ENCODE data around the gene PGAM2.

Gene PGAM2

DNA sequence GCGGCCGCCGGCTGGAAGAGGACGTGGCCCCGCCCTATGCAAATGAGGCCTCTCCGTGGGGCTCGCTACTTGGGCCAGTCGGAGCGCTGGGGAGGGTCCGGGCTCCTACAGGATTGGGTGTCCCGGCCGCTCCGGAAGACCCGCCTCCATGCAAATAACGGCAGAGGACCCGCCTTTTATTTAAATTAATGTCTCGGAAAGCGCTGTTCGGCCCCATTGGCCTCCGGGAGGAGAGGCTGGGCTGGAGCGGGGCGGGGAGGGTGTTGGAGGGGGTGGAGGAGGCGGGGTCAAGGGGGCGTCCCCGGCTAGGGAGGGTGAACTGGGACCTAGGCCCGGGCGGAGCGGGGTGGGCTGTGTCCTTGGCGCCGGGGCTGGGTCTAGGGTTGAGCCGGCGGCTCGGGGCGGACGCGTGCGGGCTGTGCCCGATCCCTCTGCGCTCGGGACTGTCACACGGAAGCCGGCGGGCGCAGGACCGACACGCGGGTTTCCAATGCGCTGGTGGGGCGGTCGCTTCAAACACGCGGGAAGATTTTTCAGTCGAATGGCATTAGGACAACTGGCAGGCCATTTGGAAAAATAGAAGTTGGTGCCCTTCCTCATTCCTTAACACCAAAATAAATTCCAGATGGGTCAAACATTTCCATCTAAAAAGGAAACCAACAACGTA, 17.3 kb upstream of the PGAM2 start:
- peak; percentile 99 for DNase-seq

DNA sequence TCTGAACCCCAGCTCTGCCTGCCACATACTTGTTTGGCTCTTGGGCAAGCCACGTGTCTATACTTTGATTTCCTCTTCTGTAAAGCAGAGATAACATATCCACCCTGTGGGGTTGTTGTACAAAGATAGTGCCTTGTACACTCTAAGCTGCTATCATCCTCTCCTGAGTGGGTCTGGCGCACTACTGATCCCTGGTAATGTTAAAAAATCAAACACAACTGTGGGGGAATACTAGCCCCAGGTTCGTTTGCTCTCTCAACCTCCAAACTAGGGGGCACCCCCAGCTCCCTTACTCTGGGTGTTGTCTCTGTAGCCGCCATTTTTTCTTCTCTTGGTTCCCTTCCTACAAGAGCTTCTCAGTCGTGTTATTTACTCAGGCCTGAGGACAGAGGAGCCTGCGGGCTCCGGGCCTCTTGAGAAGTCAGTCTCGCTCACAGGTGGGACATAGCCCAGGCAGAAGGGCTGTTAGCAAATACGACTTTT, 15.9 kb upstream of the PGAM2 start:
- no peak for DNase-seq

DNA sequence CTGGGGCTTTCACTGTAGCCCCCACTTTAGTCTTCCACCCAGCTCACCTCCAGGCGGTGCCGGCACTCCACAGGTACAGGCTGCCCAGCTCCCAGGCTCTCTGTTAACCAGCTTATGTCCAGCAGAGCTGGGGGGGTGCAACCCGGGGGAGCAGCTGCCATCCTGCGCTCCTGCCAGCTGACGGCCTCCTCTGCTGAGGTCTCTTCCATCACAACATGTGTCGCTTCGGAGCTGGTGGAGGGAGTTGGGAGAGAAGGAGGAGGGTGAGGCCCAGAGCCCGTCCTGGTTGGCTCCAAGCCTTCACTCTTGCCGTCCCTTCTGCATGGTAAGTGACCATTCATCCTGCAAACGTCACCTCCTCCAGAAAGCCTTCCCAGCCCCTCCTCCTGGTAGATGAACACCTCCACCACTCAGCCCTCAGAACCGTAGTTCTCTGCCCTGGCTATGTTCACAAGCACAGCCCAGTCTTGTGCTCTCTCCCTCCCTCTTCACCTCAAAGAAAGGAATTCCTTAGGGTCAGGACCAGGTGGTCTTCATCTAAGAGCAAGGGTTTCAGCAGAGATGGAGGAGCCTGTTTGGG, 15.4 kb upstream of the PGAM2 start:
- no peak for DNase-seq

DNA sequence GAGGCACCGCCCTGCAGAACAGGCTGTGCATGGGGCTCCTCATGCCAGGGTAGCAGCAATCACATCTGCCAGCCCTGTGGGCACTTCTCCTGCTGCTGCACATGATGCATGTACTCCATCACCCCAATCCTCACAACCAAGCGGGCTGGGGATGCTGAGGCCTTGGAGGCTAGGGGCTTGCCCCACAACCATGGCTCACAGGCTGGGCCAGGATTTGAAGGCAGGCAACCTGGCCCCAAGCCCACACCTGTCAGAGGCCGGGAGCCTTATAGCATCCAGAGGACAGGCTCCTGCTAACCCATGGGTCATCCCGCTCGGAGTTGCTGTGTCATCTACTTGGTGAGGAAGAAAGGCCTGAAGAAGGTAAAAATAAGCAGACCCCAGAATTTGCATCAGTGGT, 14.8 kb upstream of the PGAM2 start:
- no peak for DNase-seq

DNA sequence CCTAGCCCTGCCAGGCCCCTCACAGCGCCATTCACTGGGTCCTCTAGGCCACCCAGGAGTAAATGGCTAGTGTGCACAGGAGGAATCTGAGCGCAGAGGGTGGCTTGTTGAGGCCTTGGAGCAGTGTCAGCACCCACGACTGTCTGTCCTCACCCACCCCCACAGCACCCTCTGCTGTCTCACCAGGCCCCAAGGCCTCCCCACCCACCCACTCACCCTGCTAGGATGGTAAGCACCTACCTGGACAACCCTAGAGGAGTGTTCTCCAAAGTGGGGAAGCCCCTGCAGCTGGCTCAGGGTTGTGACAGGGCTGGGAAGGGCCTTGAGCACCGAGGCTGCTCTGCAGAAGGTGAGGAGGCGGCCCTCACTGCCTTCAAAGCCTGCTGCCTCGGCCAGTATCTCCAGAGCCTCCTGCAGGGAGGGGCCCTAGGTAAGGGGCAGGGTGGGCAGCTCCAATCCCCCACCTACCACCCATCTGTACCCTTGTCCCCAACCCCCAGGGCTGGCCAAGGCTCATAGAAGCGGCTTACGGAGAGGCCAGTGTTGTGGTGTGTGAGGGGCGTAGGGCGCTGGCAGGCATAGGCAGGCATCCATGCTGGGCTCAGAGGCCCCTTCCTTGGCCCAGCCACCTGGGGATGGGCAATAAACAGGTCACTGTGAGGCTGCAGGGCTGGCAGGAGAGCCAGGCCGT, 14.1 kb upstream of the PGAM2 start:
- no peak for DNase-seq

DNA sequence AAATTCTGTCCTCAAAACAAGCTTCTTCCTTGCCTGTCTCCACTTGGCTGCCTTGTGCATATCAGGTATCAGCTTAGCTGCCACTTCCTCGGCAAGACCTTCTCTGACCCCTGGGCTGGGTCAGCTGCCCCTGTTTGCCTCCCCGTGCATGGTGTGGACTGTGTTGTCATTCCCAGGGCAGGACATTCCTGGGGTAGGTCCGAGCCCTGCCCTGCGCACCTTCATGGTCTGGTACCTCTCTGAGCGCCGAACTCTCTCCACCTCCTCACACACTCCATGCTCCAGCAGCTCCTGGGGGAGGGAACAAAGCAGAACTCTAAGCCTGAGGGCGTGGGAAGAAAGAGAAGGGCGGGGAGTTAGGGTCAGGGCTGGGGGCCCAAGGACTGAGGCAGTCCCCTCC, 13.2 kb upstream of the PGAM2 start:
- DNase-seq: no peak

DNA sequence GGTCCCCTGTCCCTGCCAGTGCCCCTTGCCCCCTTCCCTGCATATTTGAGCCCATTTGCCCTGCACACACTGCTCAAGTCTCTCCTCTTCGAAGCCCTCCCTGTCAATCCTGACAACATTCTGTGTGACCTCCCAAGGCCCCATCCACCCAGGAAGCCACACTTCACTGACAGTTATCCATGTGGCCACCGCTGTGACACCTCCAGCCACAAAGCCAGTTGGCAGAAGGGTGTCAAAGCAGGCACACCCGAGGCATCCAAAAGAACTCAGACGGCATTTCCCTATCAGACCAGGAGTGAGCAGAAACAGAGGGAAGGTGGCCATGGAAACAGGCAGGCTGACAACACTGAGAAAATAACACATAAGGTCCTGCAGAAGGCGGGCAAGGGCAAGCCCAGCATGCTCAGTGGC, 12.3 kb upstream of the PGAM2 start:
- no peak for DNase-seq

DNA sequence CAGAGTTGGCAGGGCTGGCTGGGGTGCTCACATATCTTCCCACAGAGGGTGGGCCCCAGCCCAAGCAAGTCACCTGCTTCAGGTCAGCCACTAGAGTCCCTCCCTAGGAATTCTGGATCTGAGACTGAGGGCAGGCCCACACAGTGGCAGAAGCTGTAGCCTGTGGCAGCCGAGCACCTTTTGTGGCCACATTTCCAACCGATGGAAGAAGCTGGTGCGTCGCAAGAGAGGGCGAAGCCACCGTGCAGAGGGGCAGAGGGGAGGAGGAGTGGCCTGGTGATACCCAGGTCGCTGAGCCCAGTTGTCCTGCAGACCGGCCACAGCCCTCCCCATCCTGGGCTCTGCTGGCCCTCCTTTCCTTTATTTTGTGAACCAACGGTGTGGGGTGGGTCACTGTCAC, 11.7 kb upstream of the PGAM2 start:
- no peak for DNase-seq

DNA sequence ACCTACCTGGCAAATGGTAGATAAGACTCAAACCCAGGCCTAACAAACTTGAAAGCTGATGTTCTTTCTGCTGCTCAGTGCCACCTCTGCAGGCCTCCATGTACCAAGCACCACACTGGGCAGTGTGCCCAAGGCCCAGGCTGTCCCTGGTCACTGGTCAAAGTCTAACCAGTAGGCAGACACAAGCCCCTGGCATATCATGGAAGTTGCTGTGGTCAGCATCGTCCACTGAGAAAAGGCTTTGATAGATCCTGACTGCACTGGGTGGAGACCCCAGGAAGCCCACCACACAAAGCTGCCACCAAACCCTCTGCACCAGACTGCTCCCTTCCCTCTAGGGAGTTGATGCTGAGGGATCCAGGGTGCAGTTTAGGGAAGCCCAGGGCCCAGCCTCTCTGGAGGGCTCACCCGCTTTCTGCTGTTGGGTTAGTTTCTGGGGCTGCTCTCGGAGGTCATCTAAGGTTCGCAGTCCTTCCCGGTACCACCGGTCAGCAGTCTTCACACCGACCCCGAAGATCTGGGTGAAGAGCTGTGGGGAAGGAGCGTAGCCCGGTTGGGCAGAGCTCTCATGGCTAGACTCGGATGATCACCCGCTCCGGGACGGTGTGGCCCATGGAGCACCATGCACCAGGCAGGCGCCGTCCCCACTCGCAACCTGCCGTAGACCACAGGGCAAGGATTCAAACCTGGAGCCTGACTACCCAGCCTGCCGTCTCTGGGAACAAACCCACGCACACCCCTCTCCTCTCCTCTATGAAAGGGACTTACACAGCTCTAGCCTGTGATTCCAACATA, 10.9 kb upstream of the PGAM2 start:
- no peak for DNase-seq

DNA sequence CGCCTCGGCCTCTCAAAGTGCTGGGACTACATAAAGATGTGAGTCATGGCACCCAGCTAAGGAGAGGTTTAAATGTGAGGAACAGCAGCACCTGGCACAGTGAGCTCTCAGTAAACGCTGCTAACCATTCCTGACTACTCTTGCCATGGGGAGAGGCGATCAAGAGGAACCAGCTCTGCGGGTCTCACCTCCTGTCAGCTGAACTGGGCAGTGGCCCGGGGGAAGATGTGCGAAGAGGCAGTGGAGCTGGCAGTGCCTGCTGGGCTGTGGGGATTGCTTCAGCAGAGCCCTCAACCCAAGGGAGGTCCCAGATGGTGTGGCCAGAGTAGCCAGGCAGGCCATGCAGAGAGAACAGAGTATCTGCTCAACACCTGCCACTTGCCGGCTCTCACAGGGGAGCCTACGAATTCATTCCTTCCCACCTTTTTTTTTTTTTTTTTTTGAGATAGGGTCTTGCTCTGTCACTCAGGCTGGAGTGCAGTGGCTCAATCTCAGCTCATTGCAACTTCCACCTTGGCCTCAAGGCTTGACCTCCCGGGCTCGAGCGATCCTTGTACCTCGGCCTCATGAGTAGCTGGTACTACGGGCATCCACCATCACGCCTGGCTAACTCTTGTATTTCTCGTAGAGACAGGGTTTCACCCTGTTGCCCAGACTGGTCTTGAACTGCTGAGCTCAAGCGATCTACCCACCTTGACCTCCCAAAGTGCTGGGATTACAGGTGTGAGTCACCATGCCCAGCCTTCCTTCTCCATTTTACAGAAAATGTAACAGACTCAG, 10.1 kb upstream of the PGAM2 start:
- no peak for DNase-seq

DNA sequence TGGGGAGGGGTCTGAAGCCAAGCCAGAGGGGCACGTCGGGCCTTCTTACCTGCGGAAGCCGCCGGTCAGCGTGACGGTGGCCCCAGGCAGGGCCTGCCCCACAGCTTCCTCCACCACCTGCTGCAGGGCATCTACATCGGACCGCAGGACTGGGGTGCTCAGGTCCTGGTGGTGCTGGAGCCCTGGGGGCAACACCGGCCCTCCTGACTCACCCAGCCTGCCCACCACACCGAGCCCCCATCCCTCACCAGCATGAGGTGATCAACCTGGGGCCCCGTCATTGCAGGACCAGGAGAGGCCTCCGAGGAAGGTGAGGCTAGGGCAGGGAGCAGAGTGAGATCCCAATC, 9.0 kb upstream of the PGAM2 start:
- no peak for DNase-seq

DNA sequence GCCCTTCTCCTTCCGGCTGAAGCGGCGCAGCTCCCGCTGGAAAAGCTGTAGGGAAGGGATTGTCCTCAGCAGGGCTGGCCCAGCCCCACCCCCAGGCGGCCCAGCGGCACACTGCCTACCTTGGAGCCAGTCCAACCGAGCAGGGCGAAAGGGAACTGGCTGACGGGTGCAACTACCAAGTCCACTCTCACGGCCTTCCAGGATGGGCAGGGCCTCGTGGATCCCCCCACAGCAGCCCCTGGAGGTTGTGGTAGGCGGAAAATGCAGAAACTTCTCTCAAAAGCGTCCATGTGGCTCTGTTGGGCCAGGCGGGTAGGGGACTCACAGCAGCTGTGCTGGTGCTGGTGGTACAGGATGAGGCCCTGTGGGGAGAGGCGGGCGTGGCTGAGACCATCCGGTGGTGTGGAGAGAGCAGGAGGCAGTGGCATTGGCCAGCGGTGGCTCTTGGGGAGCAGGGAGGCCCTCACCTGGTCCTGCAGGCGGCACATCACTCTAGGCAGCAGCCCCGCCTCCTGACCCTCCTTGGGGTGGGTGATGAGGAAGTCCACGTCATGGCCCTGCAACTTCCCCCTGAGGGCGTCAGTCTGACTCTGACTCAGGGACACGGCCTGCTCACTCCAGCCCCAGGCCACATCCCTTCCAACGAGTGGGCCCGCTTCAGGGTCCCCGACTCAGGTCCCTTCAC, 8.4 kb upstream of the PGAM2 start:
- DNase-seq: no peak

DNA sequence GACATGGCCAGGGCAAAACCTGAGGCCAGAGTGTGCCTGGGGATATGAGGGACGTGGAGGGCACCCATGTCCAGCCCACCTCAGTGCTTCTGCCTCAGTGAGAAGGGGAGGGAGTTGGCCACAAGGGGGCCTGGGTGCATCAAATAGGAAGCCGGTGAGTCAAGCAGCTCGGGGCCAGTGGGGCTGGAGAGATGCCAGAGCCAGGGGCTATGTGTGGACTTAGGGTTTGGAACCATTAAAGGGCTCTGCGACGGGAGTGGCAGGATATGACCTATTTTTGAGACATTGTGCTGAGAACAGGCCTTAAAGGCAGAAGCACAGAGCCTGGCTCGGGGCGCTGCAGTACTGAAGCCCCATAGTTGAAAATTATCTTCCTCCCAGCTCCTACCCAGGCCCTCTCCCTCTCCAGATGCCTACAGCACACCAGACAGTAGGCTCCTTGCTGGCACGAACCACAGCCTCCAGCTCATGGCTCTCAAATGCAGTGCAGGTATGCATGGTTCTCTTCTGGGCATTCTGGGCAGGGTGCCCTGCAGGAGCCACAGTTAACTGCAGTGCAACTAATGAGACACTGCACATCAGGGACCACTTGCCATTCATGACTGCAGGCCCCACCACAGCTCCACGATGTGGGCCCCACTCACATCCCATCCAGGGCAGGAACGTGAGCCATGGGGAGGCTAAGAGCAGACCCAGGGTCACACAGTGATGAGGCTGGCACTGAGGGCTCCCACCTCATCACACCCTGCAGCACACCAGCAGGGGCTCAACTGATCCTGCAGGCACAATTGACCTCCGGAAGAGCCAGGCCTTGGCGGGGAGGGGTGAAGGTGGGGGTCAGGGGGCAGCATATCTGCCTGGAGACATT, 7.2 kb upstream of the PGAM2 start:
- DNase-seq: no peak

DNA sequence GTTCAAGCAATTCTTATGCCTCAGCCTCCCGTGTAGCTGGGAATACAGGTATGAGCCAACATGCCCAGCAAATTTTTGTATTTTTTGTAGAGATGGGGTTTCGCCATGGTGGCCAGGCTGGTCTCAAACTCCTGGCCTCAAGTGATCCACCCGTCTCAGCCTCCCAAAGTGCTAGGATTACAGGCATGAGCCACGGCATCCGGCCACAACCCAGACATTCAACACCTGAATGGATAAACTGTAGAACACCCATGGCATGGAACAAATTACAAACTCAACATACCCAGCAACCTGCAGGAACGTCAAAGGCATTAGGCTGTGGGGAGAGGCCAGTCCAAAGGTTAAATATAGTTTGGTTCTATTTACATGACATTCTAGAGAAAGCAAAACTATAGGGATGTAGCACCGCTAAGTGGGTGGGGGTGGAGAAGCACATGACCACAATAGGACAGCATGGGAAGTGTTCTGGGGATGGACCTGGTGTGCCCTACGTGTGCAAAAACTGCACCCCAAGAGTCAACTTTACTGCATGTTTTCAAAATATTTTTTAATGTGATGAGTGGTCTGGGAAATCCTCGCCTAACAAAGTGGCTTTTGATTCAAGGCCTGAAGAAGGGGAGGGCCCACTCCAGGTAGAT, 6.5 kb upstream of the PGAM2 start:
- no peak for DNase-seq

DNA sequence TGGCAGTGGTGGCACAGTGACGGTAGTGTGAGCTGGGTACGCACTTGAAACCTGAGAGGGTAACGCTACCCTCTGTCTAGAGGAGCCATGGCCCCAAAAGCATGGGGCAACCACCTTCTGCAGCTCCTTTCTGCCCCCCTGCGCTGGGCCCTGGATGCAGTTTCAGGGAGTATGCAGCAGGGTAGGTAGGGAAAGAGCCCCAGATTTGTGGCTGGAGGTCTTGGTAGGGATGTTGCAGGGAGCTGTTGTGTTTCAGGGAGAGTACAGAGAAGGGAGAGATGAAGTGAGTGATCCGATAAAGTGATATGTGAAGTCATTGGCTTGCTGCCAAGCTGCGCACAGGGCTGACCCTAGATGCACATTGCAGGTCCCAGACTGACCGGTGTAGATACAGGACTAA, 2.7 kb upstream of the PGAM2 start:
- DNase-seq: no peak

DNA sequence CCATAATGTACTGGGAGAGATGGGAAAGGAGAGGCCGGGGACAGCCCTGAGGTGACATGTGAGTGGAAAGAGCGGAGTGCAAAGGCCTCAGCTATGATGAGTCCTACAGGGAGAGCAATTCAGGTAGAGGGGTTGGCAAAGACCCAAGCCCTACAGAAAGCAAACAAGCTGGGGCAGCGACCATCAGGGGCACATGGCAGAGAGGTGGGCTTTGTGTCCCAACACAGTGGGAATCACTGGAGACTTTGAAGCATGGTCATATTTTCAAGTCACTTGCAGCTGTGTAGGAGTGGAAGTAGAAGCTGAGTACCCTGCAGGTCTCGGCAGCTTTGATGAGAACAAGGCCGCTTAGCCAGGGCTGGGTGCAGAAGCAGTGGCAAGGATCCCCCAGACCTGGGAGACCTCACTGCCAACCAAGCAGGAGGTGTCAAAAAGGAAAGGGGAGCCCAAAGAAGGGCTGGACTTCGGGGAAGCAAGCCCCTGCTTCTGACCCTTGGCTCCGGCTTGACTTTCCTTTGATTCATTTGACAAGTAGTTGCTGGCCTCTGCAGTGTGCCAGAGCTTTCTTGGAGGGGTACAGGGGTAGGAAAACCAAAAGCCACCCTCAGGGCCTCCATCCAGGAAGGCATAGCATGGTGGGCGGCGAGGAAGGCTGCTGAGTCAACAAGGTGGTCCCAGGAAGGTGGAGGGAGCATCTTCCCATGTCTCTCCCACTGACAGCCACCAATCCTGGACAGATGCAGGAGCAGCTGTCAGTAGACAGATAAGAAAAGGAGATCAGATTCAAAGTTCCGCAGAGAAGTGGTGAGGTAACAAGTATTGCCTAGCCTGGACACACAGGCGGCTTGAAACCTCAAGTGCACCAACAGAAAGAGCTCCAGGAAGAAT, 1.9 kb upstream of the PGAM2 start:
- no peak for DNase-seq

DNA sequence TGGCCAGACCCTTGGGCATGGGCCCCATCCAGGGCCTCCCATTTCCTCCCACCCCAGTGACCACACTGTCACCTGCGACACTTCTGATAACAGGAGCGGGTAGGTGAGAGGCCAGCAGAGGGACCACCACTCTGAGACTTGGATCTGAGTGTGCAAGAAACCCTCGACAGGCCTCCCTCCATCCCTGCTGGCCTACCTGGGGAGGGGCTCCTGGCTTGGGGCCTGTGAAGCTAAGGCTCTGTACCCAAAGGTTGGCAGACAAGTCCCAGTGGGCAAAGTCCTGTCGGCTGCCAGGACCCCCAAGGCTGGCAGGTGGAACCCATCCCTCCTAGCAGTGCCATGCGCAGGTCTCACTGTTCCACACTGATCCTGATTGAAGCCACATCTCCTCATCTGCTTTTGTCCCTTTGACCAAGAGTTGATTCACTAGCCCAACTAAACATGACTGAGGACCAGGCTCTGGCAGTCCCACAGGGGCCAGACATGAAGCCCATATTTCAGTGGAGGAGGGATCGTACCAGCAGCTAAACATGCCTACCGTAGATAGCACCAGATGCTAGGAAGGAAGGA, 1.2 kb upstream of the PGAM2 start:
- DNase-seq: no peak

DNA sequence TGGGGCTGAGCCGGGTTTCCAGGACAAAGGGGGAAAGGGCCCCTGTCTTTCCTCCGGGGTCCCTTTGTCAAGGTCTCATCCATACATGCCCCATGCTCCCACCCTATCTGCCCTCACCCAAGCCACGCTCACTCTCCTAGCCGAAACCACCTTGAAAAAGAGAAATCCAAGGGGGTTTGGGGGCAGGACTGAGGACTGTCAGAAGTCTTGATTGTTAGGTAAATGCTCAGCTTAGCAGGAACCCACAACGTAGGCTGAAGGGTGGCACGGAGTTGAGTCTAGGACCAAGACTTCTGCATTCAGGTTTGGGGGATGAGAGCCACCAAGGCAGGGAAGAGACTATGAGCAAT, 719 bp upstream of the PGAM2 start:
- DNase-seq: no peak

DNA sequence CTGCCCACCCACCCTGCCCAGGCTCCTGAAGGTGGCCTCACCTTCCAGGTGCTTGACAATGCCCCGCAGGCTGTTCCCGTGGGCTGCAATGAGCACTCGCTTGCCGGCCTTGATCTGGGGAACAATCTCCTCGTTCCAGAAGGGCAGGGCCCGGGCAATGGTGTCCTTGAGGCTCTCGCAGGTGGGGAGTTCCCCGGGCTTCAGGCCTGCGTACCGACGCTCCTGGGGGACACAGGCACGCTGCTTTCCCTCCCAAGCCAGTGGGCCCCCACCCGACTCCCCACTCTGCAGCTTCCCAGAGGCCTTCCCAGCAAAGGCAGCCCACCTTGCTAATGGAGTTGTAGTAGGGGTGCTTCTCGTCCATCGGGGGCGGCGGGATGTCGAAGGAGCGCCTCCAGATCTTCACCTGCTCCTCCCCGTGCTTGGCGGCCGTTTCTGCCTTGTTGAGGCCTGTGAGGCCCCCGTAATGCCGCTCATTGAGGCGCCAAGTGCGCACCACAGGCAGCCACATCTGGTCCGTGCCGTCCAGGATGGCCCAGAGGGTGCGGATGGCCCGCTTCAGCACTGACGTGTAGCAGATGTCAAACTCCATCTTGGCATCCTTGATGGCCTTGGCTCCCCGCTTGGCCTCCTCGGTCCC, 456 bp downstream of the PGAM2 start:
- DNase-seq: no peak
